Measurements from ENCODE around the gene RELL2.
A peak's percentile ranks its signal among the peaks of the same experiment; 100 is the strongest.

The RELL2 gene

GRCh38 chr5:141649972-141650371 lies 13.2 kb downstream of the RELL2 start:
- TF ChIP-seq POLR2A (IDR thresholded peaks at IDR 0.05; ENCODE audit: low read length) (no peak), GATA1 (IDR thresholded peaks at IDR 0.05; ENCODE audit: low read depth, low read length) (no peak)
- DNase-seq: no peak

- TF ChIP-seq GATA1 (IDR thresholded peaks at IDR 0.05; ENCODE audit: low read depth, low read length): no peak
- peak; percentile 21 for TF ChIP-seq POLR2A (IDR thresholded peaks at IDR 0.05; ENCODE audit: low read length)
- peak; percentile 91 to 93 for DNase-seq
These were observed 14.3 kb downstream of the RELL2 start, which contains the start of gene FCHSD1 for GRCh38 chr5:141650851-141651727. Gene FCHSD1, minus strand, starts transcription at chr5:141651418. Its CDS starts 50 bp downstream, at chr5:141651368.

GRCh38 chr5:141651728-141652105 lies 14.9 kb downstream of the RELL2 start:
- DNase-seq: no peak
- TF ChIP-seq GATA1 (IDR thresholded peaks at IDR 0.05; ENCODE audit: low read depth, low read length) (no peak), POLR2A (IDR thresholded peaks at IDR 0.05; ENCODE audit: low read length) (no peak)

GRCh38 chr5:141654298-141654697 lies 17.5 kb downstream of the RELL2 start:
- no peak for DNase-seq
- no peak for TF ChIP-seq POLR2A (IDR thresholded peaks at IDR 0.05; ENCODE audit: low read length)
- TF ChIP-seq GATA1 (IDR thresholded peaks at IDR 0.05; ENCODE audit: low read depth, low read length): no peak

- TF ChIP-seq POLR2A (IDR thresholded peaks at IDR 0.05; ENCODE audit: low read length) (no peak), GATA1 (IDR thresholded peaks at IDR 0.05; ENCODE audit: low read depth, low read length) (no peak)
These were observed 18.2 kb downstream of the RELL2 start for GRCh38 chr5:141655020-141655419.

GRCh38 chr5:141656396-141656795 lies 19.6 kb downstream of the RELL2 start:
- no peak for DNase-seq
- no peak for TF ChIP-seq POLR2A (IDR thresholded peaks at IDR 0.05; ENCODE audit: low read length)
- no peak for TF ChIP-seq GATA1 (IDR thresholded peaks at IDR 0.05; ENCODE audit: low read depth, low read length)

More at GRCh38 chr5:141655020-141655419, 18.2 kb downstream of the RELL2 start:
- no peak for DNase-seq

- no peak for DNase-seq
- TF ChIP-seq GATA1 (IDR thresholded peaks at IDR 0.05; ENCODE audit: low read depth, low read length): no peak
- TF ChIP-seq POLR2A (IDR thresholded peaks at IDR 0.05; ENCODE audit: low read length): no peak
These were observed 20.6 kb downstream of the RELL2 start for GRCh38 chr5:141657404-141657803.

- DNase-seq: peak in 1 of 2 experiments; percentile 16
- no peak for TF ChIP-seq POLR2A (IDR thresholded peaks at IDR 0.05; ENCODE audit: low read length)
- TF ChIP-seq GATA1 (IDR thresholded peaks at IDR 0.05; ENCODE audit: low read depth, low read length): no peak
These were observed 21.2 kb downstream of the RELL2 start for GRCh38 chr5:141657937-141658545.

- DNase-seq: no peak
- TF ChIP-seq POLR2A (IDR thresholded peaks at IDR 0.05; ENCODE audit: low read length) (no peak), GATA1 (IDR thresholded peaks at IDR 0.05; ENCODE audit: low read depth, low read length) (no peak)
These were observed 25.2 kb downstream of the RELL2 start for GRCh38 chr5:141662028-141662427.

- TF ChIP-seq POLR2A (IDR thresholded peaks at IDR 0.05; ENCODE audit: low read length): no peak
- DNase-seq: no peak
These were observed 26.7 kb downstream of the RELL2 start for GRCh38 chr5:141663506-141663905.

GRCh38 chr5:141664733-141665461 lies 28.1 kb downstream of the RELL2 start:
- TF ChIP-seq POLR2A (IDR thresholded peaks at IDR 0.05; ENCODE audit: low read length): no peak
- TF ChIP-seq GATA1 (IDR thresholded peaks at IDR 0.05; ENCODE audit: low read depth, low read length): no peak
- peak; percentile 65 to 85 for DNase-seq

- TF ChIP-seq POLR2A (IDR thresholded peaks at IDR 0.05; ENCODE audit: low read length) (no peak), GATA1 (IDR thresholded peaks at IDR 0.05; ENCODE audit: low read depth, low read length) (no peak)
- no peak for DNase-seq
These were observed 29.5 kb downstream of the RELL2 start for GRCh38 chr5:141665995-141666940.

Measured in erythroblast (primary cell).